Right atrium auricular region (tissue), 2 donors: ENCODE measurements around the gene DNAAF5. TPM values are rescaled to one million over a fixed set of nuclear protein-coding genes. Genes with fewer than 3 reads are reported as not detected.

Experiments used
- DNase-seq: peaks from one replicate; pipeline ENCODE4 v3.0.0-alpha.2; 2019; ENCODE audit warnings: low spot score
- H3K27ac ChIP-seq, 2 donors: fragments of 200-600 bp; sonication (generic); 1 replicate in 1 of 2; 2 replicates in 1 of 2; pipeline ENCODE4 v1.5.1; 2016 to 2019
- H3K27me3 ChIP-seq, 2 donors: fragments of 200-600 bp; sonication (generic); one replicate each; pipeline versions ENCODE4 v1.5.1 to v1.6.0; 2017 to 2019
- H3K36me3 ChIP-seq: fragments of 200-600 bp; sonication (generic); one replicate; pipeline ENCODE4 v1.5.1; 2016
- H3K4me1 ChIP-seq, 2 donors: fragments of 200-600 bp; sonication (generic); one replicate each; pipeline versions ENCODE4 v1.5.1 to v1.6.0; 2017 to 2019
- H3K4me3 ChIP-seq, 2 donors: fragments of 200-600 bp; sonication (generic); 1 replicate in 1 of 2; 2 replicates in 1 of 2; pipeline ENCODE4 v1.5.1; 2017 to 2019; ENCODE audit warnings: mild to moderate bottlenecking in 1 of 2, moderate library complexity in 1 of 2
- H3K9me3 ChIP-seq, 2 donors: fragments of 200-600 bp; sonication (generic); one replicate each; pipeline ENCODE4 v1.5.1; 2019
- total RNA-seq, 2 donors: library from RNA; depleted of rRNA; stranded (reverse); fragments of >200 nt; gene quantifications; one replicate each; pipeline ENCODE4 v1.1.0, GENCODE V29; 2016
- TF ChIP-seq, protein P1 (sequence below), 2 donors: fragments of 200-600 bp; sonication (generic); IDR thresholded peaks; one replicate each; pipeline ENCODE4 v1.5.1; 2019; ENCODE audit warnings: antibody characterized with exemption in 2 of 2

The DNAAF5 gene
- total RNA-seq, 2 donors from 2014 or later: 19.0 to 35.5 TPM

DNA sequence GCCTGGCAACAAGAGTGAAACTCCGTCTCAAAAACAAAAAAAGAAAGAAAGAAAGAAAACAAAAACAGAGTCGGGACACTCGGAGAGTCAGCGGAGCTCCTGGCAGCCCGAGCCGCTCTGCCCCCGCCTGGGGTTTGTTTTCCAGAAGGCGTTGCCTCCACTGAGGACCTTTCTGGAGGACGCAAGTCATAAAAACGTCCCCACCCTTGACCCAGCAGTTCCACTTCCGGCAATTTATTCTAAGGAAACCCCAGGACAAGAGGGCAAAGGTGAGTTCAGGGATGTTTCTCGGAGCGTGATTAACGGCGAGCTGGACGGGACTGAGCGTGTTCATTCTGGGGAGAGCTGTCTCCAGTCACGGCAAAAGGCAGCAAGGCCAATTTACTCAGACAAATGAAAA, 78.8 kb downstream of the DNAAF5 start:
- no peaks in the 10 kb centered on the region for H3K9me3 ChIP-seq
- H3K4me3 ChIP-seq: peak overlapping the region in 1 of 2 donors; percentile 10
- TF ChIP-seq, protein P1, sequence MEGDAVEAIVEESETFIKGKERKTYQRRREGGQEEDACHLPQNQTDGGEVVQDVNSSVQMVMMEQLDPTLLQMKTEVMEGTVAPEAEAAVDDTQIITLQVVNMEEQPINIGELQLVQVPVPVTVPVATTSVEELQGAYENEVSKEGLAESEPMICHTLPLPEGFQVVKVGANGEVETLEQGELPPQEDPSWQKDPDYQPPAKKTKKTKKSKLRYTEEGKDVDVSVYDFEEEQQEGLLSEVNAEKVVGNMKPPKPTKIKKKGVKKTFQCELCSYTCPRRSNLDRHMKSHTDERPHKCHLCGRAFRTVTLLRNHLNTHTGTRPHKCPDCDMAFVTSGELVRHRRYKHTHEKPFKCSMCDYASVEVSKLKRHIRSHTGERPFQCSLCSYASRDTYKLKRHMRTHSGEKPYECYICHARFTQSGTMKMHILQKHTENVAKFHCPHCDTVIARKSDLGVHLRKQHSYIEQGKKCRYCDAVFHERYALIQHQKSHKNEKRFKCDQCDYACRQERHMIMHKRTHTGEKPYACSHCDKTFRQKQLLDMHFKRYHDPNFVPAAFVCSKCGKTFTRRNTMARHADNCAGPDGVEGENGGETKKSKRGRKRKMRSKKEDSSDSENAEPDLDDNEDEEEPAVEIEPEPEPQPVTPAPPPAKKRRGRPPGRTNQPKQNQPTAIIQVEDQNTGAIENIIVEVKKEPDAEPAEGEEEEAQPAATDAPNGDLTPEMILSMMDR (IDR thresholded peaks at IDR 0.05): no peak
- peak; percentile 70 for DNase-seq
- no peaks in the 10 kb centered on the region for H3K36me3 ChIP-seq
- H3K27ac ChIP-seq: peak overlapping the region; percentile 60 to 62
- H3K4me1 ChIP-seq: peaks cover 0 to 26% of the 10 kb centered on the region in 2 donors
- H3K27me3 ChIP-seq: no peaks in the 10 kb centered on the region

DNA sequence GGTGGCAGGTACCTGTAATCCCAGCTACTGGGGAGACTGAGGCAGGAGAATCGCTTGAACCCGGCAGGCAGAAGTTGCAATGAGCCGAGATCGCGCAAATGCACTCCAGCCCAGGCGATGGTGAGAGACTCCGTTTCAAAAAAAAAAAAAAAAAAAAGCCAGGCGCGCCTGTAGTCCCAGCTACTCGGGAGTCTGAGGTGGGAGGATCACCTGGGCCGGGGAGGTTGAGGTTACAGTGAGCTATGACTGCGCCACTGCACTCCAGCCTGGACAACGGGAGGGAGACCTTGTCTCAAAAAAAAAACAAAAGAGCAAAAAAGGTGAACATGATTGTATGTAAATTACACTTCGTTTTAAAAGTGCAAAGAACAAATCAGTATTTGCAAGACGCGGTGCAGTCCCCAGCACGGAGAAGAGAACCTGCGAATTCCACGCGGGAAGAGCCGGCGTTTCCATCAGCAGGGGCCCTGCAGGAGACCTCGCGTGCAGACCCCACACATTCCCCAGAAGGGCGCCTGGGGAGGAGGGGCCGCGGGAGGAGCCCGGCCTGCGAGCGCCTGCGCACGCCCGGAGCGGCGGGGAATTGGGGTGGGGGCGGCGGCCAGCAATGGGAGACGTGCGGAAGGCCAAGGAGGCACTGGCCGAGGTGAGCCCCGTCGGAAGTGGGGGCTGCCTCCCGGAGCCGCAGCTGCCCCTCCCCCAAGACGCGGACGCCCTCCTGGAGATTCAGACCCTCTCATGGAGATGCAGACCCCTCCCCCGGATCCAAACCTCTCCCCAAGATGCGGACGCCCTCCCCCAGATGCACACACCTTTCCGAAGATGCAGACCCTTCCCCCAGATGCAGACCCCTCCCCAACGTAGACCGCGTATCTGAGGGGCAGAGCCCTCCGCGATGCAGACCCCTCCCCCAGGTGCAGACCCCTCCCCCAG, 89.1 kb downstream of the DNAAF5 start:
- TF ChIP-seq, protein P1 (IDR thresholded peaks at IDR 0.05): no peak
- no peak for DNase-seq
- Histone ChIP-seq H3K9me3 (no peaks in the 10 kb centered on the region), H3K27me3 (no peaks in the 10 kb centered on the region), H3K36me3 (no peaks in the 10 kb centered on the region), H3K27ac (peak overlapping the region; percentile 88 to 95), H3K4me1 (peaks cover 0 to 54% of the 10 kb centered on the region in 2 donors), H3K4me3 (peak overlapping the region; percentile 49 to 95)

DNA sequence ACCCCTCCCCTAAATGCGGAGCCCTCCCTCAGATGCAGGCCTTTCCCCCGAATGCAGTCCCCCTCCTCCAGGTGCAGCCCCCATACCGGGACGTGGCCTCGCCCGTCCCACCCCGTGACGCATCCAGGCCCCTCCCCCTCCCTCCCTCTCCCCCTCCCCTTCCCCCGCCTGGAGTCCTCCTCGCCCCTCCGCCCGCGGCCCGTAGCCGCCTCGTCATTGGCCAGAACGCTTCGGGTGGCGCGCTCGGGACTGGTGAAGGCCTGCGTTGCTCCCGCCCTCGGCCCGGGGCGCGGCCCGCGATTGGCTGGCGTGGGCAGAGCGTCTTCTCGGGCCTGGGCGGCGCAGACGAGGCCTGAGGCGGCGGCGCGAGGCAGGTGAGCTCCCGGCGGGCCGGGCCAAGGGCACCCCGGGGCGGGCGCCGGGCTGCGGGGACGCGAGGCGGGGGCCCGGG, 89.8 kb downstream of the DNAAF5 start:
- peak; percentile 97 for DNase-seq
- H3K27ac ChIP-seq: peak overlapping the region; percentile 88 to 95
- no peaks in the 10 kb centered on the region for H3K9me3 ChIP-seq
- H3K36me3 ChIP-seq: no peaks in the 10 kb centered on the region
- H3K4me3 ChIP-seq: peak overlapping the region; percentile 82 to 95
- TF ChIP-seq, protein P1 (IDR thresholded peaks at IDR 0.05): no peak
- no peaks in the 10 kb centered on the region for H3K27me3 ChIP-seq
- peaks cover 0 to 62% of the 10 kb centered on the region in 2 donors for H3K4me1 ChIP-seq

DNA sequence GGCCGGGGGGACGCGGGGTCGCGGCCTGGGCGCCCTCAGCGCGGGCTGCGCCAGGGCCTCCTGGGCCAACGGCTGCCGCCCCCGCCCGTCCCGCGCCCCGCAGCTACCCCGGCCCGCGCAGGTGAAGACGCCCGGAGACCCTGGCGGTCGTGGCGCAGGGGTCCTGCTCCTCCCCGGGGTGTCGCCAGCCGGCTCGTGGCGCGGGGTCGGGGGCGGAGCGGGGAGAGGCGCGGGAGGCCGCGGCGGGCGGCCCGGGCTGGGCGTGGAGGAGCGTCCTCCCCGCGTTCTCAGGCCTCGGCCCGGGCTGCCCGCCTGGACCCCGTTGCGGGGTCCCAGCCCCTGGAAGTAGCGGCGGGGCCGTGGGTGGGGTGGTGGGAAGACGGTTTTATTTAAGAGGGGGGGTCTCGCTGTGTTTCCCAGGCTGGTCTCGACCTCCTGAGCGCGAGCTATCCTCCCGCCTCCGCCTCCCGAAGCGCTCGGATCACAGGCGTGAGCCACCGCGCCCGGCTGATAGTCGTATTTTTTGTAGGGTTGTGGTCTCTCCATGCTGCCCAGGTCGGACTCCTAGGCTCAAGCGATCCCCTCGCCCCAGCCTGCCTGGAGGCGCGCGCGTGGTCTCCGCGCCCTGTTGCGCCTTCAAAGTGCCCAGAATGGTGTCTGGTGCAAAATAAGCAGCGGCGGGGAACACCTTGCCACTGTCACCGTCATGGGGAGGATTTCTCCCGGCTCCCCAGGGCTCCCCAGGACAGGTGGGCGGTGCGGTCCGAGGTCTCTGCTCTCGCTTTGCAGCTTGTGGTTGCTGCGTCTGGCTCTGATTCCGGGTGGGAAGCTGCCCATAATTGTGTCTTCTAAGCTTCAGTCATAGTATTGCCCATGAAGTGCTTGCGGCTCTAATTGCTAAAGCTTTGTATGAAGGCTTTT, 90.5 kb downstream of the DNAAF5 start:
- TF ChIP-seq, protein P1 (IDR thresholded peaks at IDR 0.05): no peak
- no peaks in the 10 kb centered on the region for H3K9me3 ChIP-seq
- peaks cover 0 to 68% of the 10 kb centered on the region in 2 donors for H3K4me1 ChIP-seq
- H3K36me3 ChIP-seq: no peaks in the 10 kb centered on the region
- H3K4me3 ChIP-seq: peak overlapping the region; percentile 82 to 95
- peak overlapping the region; percentile 86 to 93 for H3K27ac ChIP-seq
- no peaks in the 10 kb centered on the region for H3K27me3 ChIP-seq
- DNase-seq: no peak

DNA sequence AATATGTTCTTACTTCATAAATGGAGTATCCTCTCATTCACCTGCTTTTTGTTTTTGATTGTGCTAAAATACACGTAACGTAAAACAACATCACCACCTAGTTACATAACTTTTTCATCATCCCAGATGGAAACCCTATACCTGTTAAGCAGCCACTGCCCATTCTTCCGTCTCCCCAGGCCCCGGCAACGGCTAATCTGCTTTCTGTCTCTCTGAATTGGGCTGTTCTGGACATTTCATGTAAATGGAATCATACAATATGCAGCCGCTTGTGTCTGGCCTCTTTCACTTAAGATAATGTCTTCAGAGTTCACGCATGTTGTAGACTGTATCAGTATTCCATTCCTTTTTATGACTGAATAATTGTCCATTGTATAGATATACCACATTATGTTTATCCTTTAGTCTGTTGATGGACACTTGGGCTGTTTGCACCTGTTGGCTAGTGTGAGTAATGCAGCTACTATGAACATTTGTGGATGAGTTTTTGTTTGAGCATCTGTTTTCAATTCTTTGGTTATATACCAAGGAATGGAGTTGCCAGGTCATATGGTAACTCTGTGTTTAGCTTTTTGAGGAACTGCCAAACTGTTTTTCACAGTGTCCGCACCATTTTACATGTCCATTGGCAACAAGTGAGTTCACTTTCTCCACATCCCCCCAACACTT, 91.7 kb downstream of the DNAAF5 start:
- H3K4me1 ChIP-seq: peaks cover 0 to 69% of the 10 kb centered on the region in 2 donors
- TF ChIP-seq, protein P1 (IDR thresholded peaks at IDR 0.05): peak in 1 of 2 donors; percentile 38
- no peaks in the 10 kb centered on the region for H3K36me3 ChIP-seq
- H3K4me3 ChIP-seq: no peak overlapping the region
- no peak for DNase-seq
- no peaks in the 10 kb centered on the region for H3K27me3 ChIP-seq
- peak overlapping the region in 1 of 2 donors; percentile 93 for H3K27ac ChIP-seq
- no peaks in the 10 kb centered on the region for H3K9me3 ChIP-seq
